GM19025 (cell line): ENCODE measurements around the gene SYCP3.
"Not testable (repeated sequence)": the region's sequence is repeated elsewhere in the genome, so short reads cannot be mapped to it uniquely, and the experiment has no call there.

Experiments
- ATAC-seq: cut with Tn5 transposase; IDR thresholded peaks from one replicate; pipeline ENCODE4 v1.9.1; 2021; ENCODE audit warnings: mild to moderate bottlenecking, low read depth, moderate library complexity; ENCODE audit not compliant: unreplicated experiment

Gene SYCP3

DNA sequence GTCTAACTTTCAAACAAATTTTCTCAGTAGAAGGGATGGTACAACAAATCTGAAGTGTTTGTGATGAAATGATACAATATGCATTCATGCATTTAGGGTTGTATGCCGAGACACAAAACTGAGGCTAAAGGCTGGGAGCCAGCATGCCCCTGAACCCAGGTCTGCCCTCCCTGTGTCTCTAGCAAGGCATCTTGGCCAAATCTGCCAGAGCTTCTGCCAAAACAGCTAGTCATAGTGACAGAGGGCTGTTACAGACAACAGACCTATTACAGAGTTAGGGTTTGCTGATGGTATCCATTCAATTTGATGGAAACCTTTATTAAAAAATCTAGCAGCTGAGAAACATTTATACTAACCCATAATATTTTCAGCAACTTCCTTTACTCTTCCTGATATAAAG is 53.1 kb downstream of the SYCP3 start:
- ATAC-seq = no peak

GRCh38 chr12:101685092-101685491 is 54.2 kb downstream of the SYCP3 start:
- no peak for ATAC-seq

- ATAC-seq = not testable (repeated sequence)
Observed at GRCh38 chr12:101681627-101682026, 57.6 kb downstream of the SYCP3 start.

DNA sequence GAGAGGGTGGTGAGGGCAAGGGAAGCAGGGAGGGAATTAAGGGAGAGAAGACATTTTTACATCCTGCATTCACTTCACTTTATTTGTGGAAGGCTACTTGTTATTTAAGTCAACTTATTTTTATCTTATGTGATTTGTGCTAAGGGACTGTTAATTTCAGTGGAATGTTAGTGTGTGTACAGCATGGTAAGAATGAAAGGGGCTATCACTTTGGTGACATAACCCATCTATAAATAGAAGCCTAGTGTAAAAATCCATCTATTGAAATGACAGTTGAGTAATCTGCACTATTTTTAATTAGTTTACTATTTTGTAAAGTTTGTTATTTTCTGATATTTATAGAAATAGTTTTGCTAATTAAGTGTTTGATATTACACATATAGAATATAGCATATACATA is 58.6 kb downstream of the SYCP3 start:
- no peak for ATAC-seq

GRCh38 chr12:101680240-101680639 is 59.0 kb downstream of the SYCP3 start:
- no peak for ATAC-seq
